HepG2 (cell line): ENCODE data around the gene SERHL2. TPM values are rescaled to one million over a fixed set of nuclear protein-coding genes. Genes with fewer than 3 reads are reported as not detected.

Experiments
- GABPA ChIP-seq, 2 experiments: IDR thresholded peaks; 2 replicates each; pipeline ENCODE4 v1.6.1; 2011 to 2016; ENCODE audit warnings: low read depth in 2 of 2, low read length in 1 of 2, missing biosample characterization in 1 of 2, missing genetic modification characterization in 1 of 2
- HIC2 ChIP-seq: sonication (generic); formaldehyde crosslinking; IDR thresholded peaks from 2 replicates; pipeline ENCODE4 v1.9.0; 2022; ENCODE audit warnings: low read depth, missing genetic modification reagents
- HMGA1 ChIP-seq: sonication (generic); formaldehyde crosslinking; conservative IDR thresholded peaks from 2 replicates; pipeline ENCODE4 v1.4.0; 2020; ENCODE audit warnings: missing genetic modification reagents
- MAX ChIP-seq: IDR thresholded peaks from 2 replicates; pipeline ENCODE4 v1.6.1; 2012; ENCODE audit warnings: inconsistent platforms
- PATZ1 ChIP-seq: sonication (generic); formaldehyde crosslinking; IDR thresholded peaks from 2 replicates; pipeline ENCODE4 v1.4.0; 2020; ENCODE audit warnings: missing genetic modification reagents
- REL ChIP-seq: sonication (generic); formaldehyde crosslinking; conservative IDR thresholded peaks from 2 replicates; pipeline ENCODE4 v1.8.0; 2022; ENCODE audit warnings: mild to moderate bottlenecking, missing genetic modification reagents, moderate library complexity
- SALL2 ChIP-seq: sonication (generic); formaldehyde crosslinking; IDR thresholded peaks from 2 replicates; pipeline ENCODE4 v1.8.1; 2023; ENCODE audit warnings: mild to moderate bottlenecking, missing genetic modification reagents, inconsistent platforms
- SKI ChIP-seq: fragments of 450-650 bp; IDR thresholded peaks from one replicate; pipeline ENCODE4 v1.6.1; 2018; ENCODE audit warnings: mild to moderate bottlenecking; ENCODE audit not compliant: partially characterized antibody
- TAF1 ChIP-seq: sonication (generic); formaldehyde crosslinking; IDR thresholded peaks from 2 replicates; pipeline ENCODE4 v1.4.0; 2020; ENCODE audit warnings: missing genetic modification reagents
- ZBTB42 ChIP-seq: sonication (generic); formaldehyde crosslinking; IDR thresholded peaks from 2 replicates; pipeline ENCODE4 v1.5.0; 2020; ENCODE audit warnings: mild to moderate bottlenecking, missing genetic modification reagents
- ZFY ChIP-seq: sonication (generic); formaldehyde crosslinking; IDR thresholded peaks from 2 replicates; pipeline ENCODE4 v1.4.0; 2020; ENCODE audit warnings: missing genetic modification reagents
- ZHX2 ChIP-seq, 2 experiments: sonication (generic) in 1 of 2; formaldehyde crosslinking in 1 of 2; IDR thresholded peaks; 2 replicates each; pipeline versions ENCODE4 v1.6.1 to v1.9.0; 2014 to 2022; ENCODE audit warnings: antibody characterized with exemption in 1 of 2, borderline replicate concordance in 1 of 2, inconsistent platforms in 1 of 2, low read depth in 1 of 2, missing genetic modification reagents in 1 of 2
- ZNF10 ChIP-seq: sonication (generic); formaldehyde crosslinking; IDR thresholded peaks from 2 replicates; pipeline ENCODE4 v1.4.0; 2020; ENCODE audit warnings: mild to moderate bottlenecking, low read depth, missing genetic modification reagents, borderline replicate concordance
- ZNF138 ChIP-seq: sonication (generic); formaldehyde crosslinking; IDR thresholded peaks from 2 replicates; pipeline ENCODE4 v1.5.0; 2020; ENCODE audit warnings: mild to moderate bottlenecking, low read depth, missing genetic modification reagents
- ZNF296 ChIP-seq: sonication (generic); formaldehyde crosslinking; conservative IDR thresholded peaks from 2 replicates; pipeline ENCODE4 v1.5.0; 2020; ENCODE audit warnings: mild to moderate bottlenecking, missing genetic modification reagents
- ZNF30 ChIP-seq: sonication (generic); formaldehyde crosslinking; IDR thresholded peaks from 2 replicates; pipeline ENCODE4 v1.5.0; 2020; ENCODE audit warnings: mild to moderate bottlenecking, missing genetic modification reagents
- ZNF747 ChIP-seq: sonication (generic); formaldehyde crosslinking; IDR thresholded peaks from 2 replicates; pipeline ENCODE4 v1.8.1; 2023; ENCODE audit warnings: missing genetic modification reagents, mild to moderate bottlenecking, borderline replicate concordance
- ZNF782 ChIP-seq: sonication (generic); formaldehyde crosslinking; IDR thresholded peaks from 2 replicates; pipeline ENCODE4 v1.4.0; 2020; ENCODE audit warnings: missing genetic modification reagents, mild to moderate bottlenecking, borderline replicate concordance
- polyA plus RNA-seq, 8 experiments: library from polyadenylated mRNA; depleted of rRNA in 3 of 8; stranded (reverse) in 7 of 8; unstranded in 1 of 8; fragments of >200 nt; fragmentation: Illumina TruSeq in 4 of 8; extraction: Trizol in 4 of 8; gene quantifications; 2 replicates each; pipeline versions ENCODE4 v1.2.1 to v1.2.3, GENCODE V29; 2011 to 2016; ENCODE audit warnings: low read depth in 4 of 8, missing spikeins in 1 of 8, mixed read lengths in 1 of 8; ENCODE audit not compliant: insufficient read depth in 1 of 8
- total RNA-seq, 5 experiments: library from RNA; depleted of rRNA; stranded (reverse); fragments of >200 nt; fragmentation: Illumina TruSeq; extraction: Trizol; gene quantifications; 2 replicates each; pipeline ENCODE4 v1.2.3, GENCODE V29; 2016; ENCODE audit warnings: low read depth in 1 of 5

The SERHL2 gene
- total and polyA plus RNA-seq, 2 of the 13 experiments (the other 11 are each of a cell fraction or from before 2014, with no cell fraction given) = 1.0 to 1.8 TPM

GRCh38 chr22:42614312-42615091 lies 60.7 kb downstream of the SERHL2 start, which contains the start of gene POLDIP3 (continued):
- TF ChIP-seq ZHX2 (IDR thresholded peaks at IDR 0.05; ENCODE audit: low read depth) (peak; percentile 66; the same call in 1 of the 2 replicates), ZHX2 (CRISPR knock-in tag; IDR thresholded peaks at IDR 0.05; ENCODE audit: borderline replicate concordance) (no peak), ZNF138 (CRISPR knock-in tag) (peak; percentile 61; the same call in 1 of the 2 replicates), REL (CRISPR knock-in tag) (peak; percentile 88; the same call in 1 of the 2 replicates), ZNF296 (CRISPR knock-in tag) (no peak), ZNF30 (CRISPR knock-in tag) (no peak), ZFY (peak; percentile 85), TAF1 (peak; percentile 88), HIC2 (CRISPR knock-in tag) (no peak), ZBTB42 (CRISPR knock-in tag) (no peak), HMGA1 (CRISPR knock-in tag) (no peak), ZNF747 (CRISPR knock-in tag) (peak; percentile 20), MAX (peak; percentile 78; the same call in 1 of the 2 replicates), ZNF10 (CRISPR knock-in tag) (no peak), PATZ1 (CRISPR knock-in tag) (peak; percentile 42; the same call in 1 of the 2 replicates), SKI (peak; percentile 53), GABPA (IDR thresholded peaks at IDR 0.05; ENCODE audit: low read depth, low read length) (peak; percentile 93), GABPA (CRISPR knock-in tag; IDR thresholded peaks at IDR 0.05; ENCODE audit: low read depth) (peak; percentile 98), SALL2 (CRISPR knock-in tag) (peak; percentile 4; the same call in 1 of the 2 replicates), ZNF782 (CRISPR knock-in tag) (peak; percentile 40; the same call in 1 of the 2 replicates)
